HepG2 (cell line): ENCODE data around the gene ATP9B. TPM values are rescaled to one million over a fixed set of nuclear protein-coding genes. Genes with fewer than 3 reads are reported as not detected.

ENCODE experiments used
- ATAC-seq: fragments of 200-7000 bp; cut with Tn5 transposase; 3 replicates; pipeline ENCODE4 v1.9.1; 2020; ENCODE audit warnings: mild to moderate bottlenecking, moderate library complexity
- BruUV-seq: library from RNA; stranded (reverse); fragments of 400-500 nt; replicated peaks from 2 replicates; lab custom pipeline; 2021; lab: Mats Ljungman, UMichigan
- CTCF ChIA-PET: fragments of 300-600 bp; formaldehyde crosslinking; extraction: SDS; loops from one replicate; lab custom pipeline; 2021; ENCODE audit warnings: low total read pairs, inconsistent platforms, low intra/inter-chr PET ratio; lab: Yijun Ruan, JAX
- POLR2A ChIA-PET: fragments of 350-600 bp; sonication (Branson Sonifier 250); formaldehyde crosslinking; loops from one replicate; lab custom pipeline; 2020; ENCODE audit warnings: antibody characterized with exemption, inconsistent platforms; lab: Yijun Ruan, JAX
- DNase-seq: peaks from one replicate; pipeline ENCODE4 v3.0.0-alpha.2; 2015; ENCODE audit warnings: low spot score
- FAIRE-seq: peaks from 3 replicates; lab custom pipeline; 2011; peaks lifted over from hg19 to GRCh38; lab: Jason Lieb, UNC
- H2AFZ ChIP-seq: one replicate; pipeline ENCODE4 v1.6.1; 2011; ENCODE audit warnings: low read length, inconsistent platforms
- H3K27ac ChIP-seq: fragments of 300-600 bp; 3 replicates; pipeline ENCODE4 v1.8.0; 2011; ENCODE audit warnings: mixed run types, mild to moderate bottlenecking, mixed read lengths, low read length, inconsistent platforms; ENCODE audit not compliant: insufficient read depth; ENCODE audit errors: extremely low read length
- H3K27me3 ChIP-seq, 2 experiments: fragments of 200-600 bp in 1 of 2; 2 replicates in 1 of 2; 3 replicates in 1 of 2; pipeline versions ENCODE4 v1.6.0 to v1.8.0; 2011; ENCODE audit warnings: low read length in 2 of 2, mild to moderate bottlenecking in 2 of 2, moderate library complexity in 2 of 2, inconsistent platforms in 1 of 2; ENCODE audit not compliant: insufficient read depth in 2 of 2, control insufficient read depth in 1 of 2
- H3K36me3 ChIP-seq, 2 experiments: fragments of 200-600 bp in 1 of 2; replicated peaks in 1 of 2; 2 replicates in 1 of 2; 3 replicates in 1 of 2; pipeline versions ENCODE4 v1.5.1 to v1.8.0; 2011; ENCODE audit warnings: low read length in 2 of 2, inconsistent platforms in 1 of 2; ENCODE audit not compliant: insufficient read depth in 2 of 2, control insufficient read depth in 1 of 2
- H3K4me1 ChIP-seq: 2 replicates; pipeline ENCODE4 v1.5.1; 2012; ENCODE audit warnings: low read length, inconsistent platforms; ENCODE audit not compliant: insufficient read depth
- H3K4me2 ChIP-seq: 2 replicates; pipeline ENCODE4 v1.6.0; 2011; ENCODE audit warnings: low read depth, low read length, inconsistent platforms
- H3K4me3 ChIP-seq, 3 experiments: fragments of 200-600 bp in 1 of 3; sonication (generic), shearing (Covaris generic) in 1 of 3; replicated peaks in 1 of 3; 2 replicates each; pipeline ENCODE4 v1.5.1; 2011 to 2016; ENCODE audit warnings: low read length in 3 of 3, inconsistent platforms in 2 of 3, low read depth in 2 of 3, mild to moderate bottlenecking in 2 of 3, control low read depth in 1 of 3, mixed read lengths in 1 of 3; ENCODE audit not compliant: insufficient read depth in 1 of 3
- H3K79me2 ChIP-seq: one replicate; pipeline ENCODE4 v1.6.1; 2011; ENCODE audit warnings: low read length, inconsistent platforms; ENCODE audit not compliant: insufficient read depth
- H3K9ac ChIP-seq: 2 replicates; pipeline ENCODE4 v1.6.0; 2011; ENCODE audit warnings: mild to moderate bottlenecking, low read depth, low read length, inconsistent platforms; ENCODE audit not compliant: insufficient read depth
- H3K9me3 ChIP-seq: 2 replicates; pipeline ENCODE4 v1.5.1; 2012; ENCODE audit warnings: mild to moderate bottlenecking, low read length
- H4K20me1 ChIP-seq: 2 replicates; pipeline ENCODE4 v1.6.0; 2011; ENCODE audit warnings: inconsistent platforms, mild to moderate bottlenecking, low read length, moderate library complexity; ENCODE audit not compliant: insufficient read depth
- CBFB ChIP-seq: sonication (generic); formaldehyde crosslinking; IDR thresholded peaks from 2 replicates; pipeline ENCODE4 v1.4.0; 2020; ENCODE audit warnings: missing genetic modification reagents
- E2F2 ChIP-seq: sonication (generic); formaldehyde crosslinking; IDR thresholded peaks from 2 replicates; pipeline ENCODE4 v1.4.0; 2020; ENCODE audit warnings: missing genetic modification reagents, borderline replicate concordance
- FOXP1 ChIP-seq, 2 experiments: fragments of 450-650 bp in 1 of 2; IDR thresholded peaks; 2 replicates each; pipeline ENCODE4 v1.6.1; 2017 to 2018; ENCODE audit warnings: antibody characterized with exemption in 1 of 2
- HNRNPH1 ChIP-seq: fragments of 200-400 bp; formaldehyde crosslinking; optimal IDR thresholded peaks from 2 replicates; pipeline ENCODE3; 2017; ENCODE audit warnings: mild to moderate bottlenecking, low read depth, low read length
- MAFF ChIP-seq: IDR thresholded peaks from 2 replicates; pipeline ENCODE4 v1.6.1; 2011; ENCODE audit warnings: low read depth, low read length, improper control_type of control experiment
- PBX2 ChIP-seq: IDR thresholded peaks from 2 replicates; pipeline ENCODE4 v1.6.1; 2016; ENCODE audit warnings: control low read depth
- POGZ ChIP-seq: sonication (generic); formaldehyde crosslinking; IDR thresholded peaks from 2 replicates; pipeline ENCODE4 v1.4.0; 2020; ENCODE audit warnings: mild to moderate bottlenecking, missing genetic modification reagents
- PRPF4 ChIP-seq: fragments of 200-400 bp; formaldehyde crosslinking; IDR thresholded peaks from 2 replicates; pipeline ENCODE4 v1.6.1; 2016; ENCODE audit warnings: low read length, low read depth; ENCODE audit not compliant: poor library complexity, severe bottlenecking
- RBM39 ChIP-seq: fragments of 200-400 bp; formaldehyde crosslinking; IDR thresholded peaks from one replicate; pipeline ENCODE4 v1.6.1; 2018; ENCODE audit warnings: antibody characterized with exemption, mild to moderate bottlenecking, low read depth, low read length; ENCODE audit not compliant: poor library complexity, severe bottlenecking
- RFXANK ChIP-seq: IDR thresholded peaks from 2 replicates; pipeline ENCODE4 v1.6.1; 2016
- TAF15 ChIP-seq: fragments of 200-400 bp; formaldehyde crosslinking; IDR thresholded peaks from one replicate; pipeline ENCODE4 v1.6.1; 2018; ENCODE audit warnings: mild to moderate bottlenecking, low read depth, low read length; ENCODE audit not compliant: poor library complexity, severe bottlenecking
- U2AF2 ChIP-seq: fragments of 200-400 bp; formaldehyde crosslinking; IDR thresholded peaks from 2 replicates; pipeline ENCODE4 v1.6.1; 2017; ENCODE audit warnings: low read depth, mild to moderate bottlenecking, low read length
- ZFP90 ChIP-seq: sonication (generic); formaldehyde crosslinking; IDR thresholded peaks from 2 replicates; pipeline ENCODE4 v1.8.0; 2022; ENCODE audit warnings: missing genetic modification reagents, mild to moderate bottlenecking, inconsistent platforms, borderline replicate concordance
- ZNF124 ChIP-seq: sonication (generic); formaldehyde crosslinking; IDR thresholded peaks from 2 replicates; pipeline ENCODE4 v1.4.0; 2020; ENCODE audit warnings: missing genetic modification reagents
- ZNF225 ChIP-seq: sonication (generic); formaldehyde crosslinking; IDR thresholded peaks from 2 replicates; pipeline ENCODE4 v1.4.0; 2020; ENCODE audit warnings: mild to moderate bottlenecking, missing genetic modification reagents
- ZNF564 ChIP-seq: sonication (generic); formaldehyde crosslinking; IDR thresholded peaks from 2 replicates; pipeline ENCODE4 v1.8.1; 2023; ENCODE audit warnings: mild to moderate bottlenecking, missing genetic modification reagents
- ZNF616 ChIP-seq: sonication (generic); formaldehyde crosslinking; IDR thresholded peaks from 2 replicates; pipeline ENCODE4 v1.5.0; 2020; ENCODE audit warnings: low read depth, mild to moderate bottlenecking, missing genetic modification reagents
- ZNF629 ChIP-seq: sonication (generic); formaldehyde crosslinking; conservative IDR thresholded peaks from 2 replicates; pipeline ENCODE4 v1.5.0; 2020; ENCODE audit warnings: missing genetic modification reagents
- ZNF83 ChIP-seq: sonication (generic); formaldehyde crosslinking; IDR thresholded peaks from 2 replicates; pipeline ENCODE4 v1.4.0; 2020; ENCODE audit warnings: missing genetic modification reagents, mild to moderate bottlenecking, borderline replicate concordance
- ZNF883 ChIP-seq: sonication (generic); formaldehyde crosslinking; IDR thresholded peaks from 2 replicates; pipeline ENCODE4 v1.5.1; 2020; ENCODE audit warnings: mild to moderate bottlenecking, missing genetic modification reagents; ENCODE audit errors: not compliant biosample characterization
- ZSCAN30 ChIP-seq: sonication (generic); formaldehyde crosslinking; IDR thresholded peaks from 2 replicates; pipeline ENCODE4 v1.5.0; 2020; ENCODE audit warnings: mild to moderate bottlenecking, missing genetic modification reagents
- WGBS: methylation state at CpG from one replicate; pipeline ENCODE4 v1.1.6; 2017; ENCODE audit warnings: low lambda C conversion rate; 5-methylcytosine and 5-hydroxymethylcytosine counted together
- in situ Hi-C: cut with HindIII; loops from 2 replicates; pipeline ENCODE4 v1.10.0; 2017; ENCODE audit warnings: low pct_unique_long_range_greater_than_20kb; ENCODE audit not compliant: extremely low pct_ligation_motif_present
- intact Hi-C: fragments of 100-400 bp; cut with micrococcal nuclease; formaldehyde crosslinking; loops from one replicate; pipeline ENCODE4 v1.10.0; 2022; ENCODE audit not compliant: unreplicated experiment
- polyA plus RNA-seq, 8 experiments: library from polyadenylated mRNA; depleted of rRNA in 3 of 8; stranded (reverse) in 7 of 8; unstranded in 1 of 8; fragments of >200 nt; fragmentation: Illumina TruSeq in 4 of 8; extraction: Trizol in 4 of 8; gene quantifications; 2 replicates each; pipeline versions ENCODE4 v1.2.1 to v1.2.3, GENCODE V29; 2011 to 2016; ENCODE audit warnings: low read depth in 4 of 8, missing spikeins in 1 of 8, mixed read lengths in 1 of 8; ENCODE audit not compliant: insufficient read depth in 1 of 8
- total RNA-seq, 5 experiments: library from RNA; depleted of rRNA; stranded (reverse); fragments of >200 nt; fragmentation: Illumina TruSeq; extraction: Trizol; gene quantifications; 2 replicates each; pipeline ENCODE4 v1.2.3, GENCODE V29; 2016; ENCODE audit warnings: low read depth in 1 of 5

The ATP9B gene
- total and polyA plus RNA-seq, 2 of the 13 experiments (the other 11 are each of a cell fraction or from before 2014, with no cell fraction given) = 10.8 to 11.3 TPM

GRCh38 chr18:79318142-79318673 is 249.0 kb downstream of the ATP9B start (continued):
- TF ChIP-seq HNRNPH1 (no peak), ZNF225 (CRISPR knock-in tag) (no peak), MAFF (peak; percentile 52), ZNF83 (CRISPR knock-in tag) (no peak)

- TF ChIP-seq ZSCAN30 (CRISPR knock-in tag) = no peak
- no peak for TF ChIP-seq RFXANK (CRISPR knock-in tag)
- TF ChIP-seq POGZ (CRISPR knock-in tag) = no peak
- no peak for TF ChIP-seq ZNF883 (CRISPR knock-in tag)
- TF ChIP-seq CBFB (CRISPR knock-in tag) = no peak
- no peak for TF ChIP-seq ZNF616 (CRISPR knock-in tag)
- TF ChIP-seq RBM39 = no peak
- TF ChIP-seq ZFP90 (CRISPR knock-in tag) = no peak
- no peak for TF ChIP-seq FOXP1 (IDR thresholded peaks at IDR 0.05)
- no peak for TF ChIP-seq FOXP1 (CRISPR knock-in tag; IDR thresholded peaks at IDR 0.05)
- no peak for TF ChIP-seq PBX2 (CRISPR knock-in tag)
- TF ChIP-seq E2F2 = no peak
- TF ChIP-seq ZNF564 (CRISPR knock-in tag) = no peak
- no peak for TF ChIP-seq ZNF124 (CRISPR knock-in tag)
- no peak for TF ChIP-seq TAF15
- no peak for TF ChIP-seq ZNF629 (CRISPR knock-in tag)
- no peak for TF ChIP-seq PRPF4
- no peak for TF ChIP-seq U2AF2
- H3K4me2 ChIP-seq = no peak overlapping the region
- H3K79me2 ChIP-seq = no peaks in the 10 kb centered on the region
- no peaks in the 10 kb centered on the region for H3K4me1 ChIP-seq
- in situ Hi-C loops (no loop called here), intact Hi-C loops (no loop called here)
- no peak for DNase-seq
- H4K20me1 ChIP-seq = no peaks in the 10 kb centered on the region
- FAIRE-seq = no peak
- no peak overlapping the region for H3K4me3 ChIP-seq
- H3K27ac ChIP-seq = no peak overlapping the region
- WGBS = 88% methylated on average over 11 of the region's 15 CpGs
- BruUV-seq = no TSS peak
- peaks cover 0 to 5% of the 10 kb centered on the region in 2 experiments; a peak in 3 of 5 replicates for H3K36me3 ChIP-seq
- POLR2A ChIA-PET = no interaction called here
- no peaks in the 10 kb centered on the region for H3K9me3 ChIP-seq
- H3K9ac ChIP-seq = no peak overlapping the region
- no peak for ATAC-seq
- H2AFZ ChIP-seq = no peak overlapping the region
- no peaks in the 10 kb centered on the region for H3K27me3 ChIP-seq
- CTCF ChIA-PET = no interaction called here
Measured at GRCh38 chr18:79320216-79320850, 251.1 kb downstream of the ATP9B start.
